ENCODE results near the gene SPSB2.

Gene SPSB2

DNA sequence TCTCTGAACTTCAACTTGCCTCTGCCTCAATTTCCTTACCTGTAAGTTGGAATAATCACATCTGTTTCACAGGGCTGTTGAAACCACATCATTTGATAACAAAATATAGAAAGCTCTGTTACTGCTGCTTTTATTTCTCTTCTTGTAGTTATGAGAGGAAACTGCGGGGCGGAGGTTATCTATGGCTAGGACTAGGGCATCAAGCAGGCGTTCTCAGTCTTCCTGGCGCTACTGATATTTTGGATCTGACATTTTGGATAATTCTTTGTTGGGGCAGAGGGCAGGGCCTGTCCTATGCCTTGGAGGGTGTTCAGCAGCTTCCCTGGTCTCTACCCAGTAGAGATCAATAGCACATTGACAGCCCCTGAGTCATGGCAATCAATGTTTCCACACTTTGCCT lies 41.0 kb downstream of the SPSB2 start:
- DNase-seq (ENCODE audit: low read depth): no peak

GRCh38 chr12:6831450-6831995 lies 41.6 kb downstream of the SPSB2 start:
- no peak for DNase-seq (ENCODE audit: low read depth)

DNA sequence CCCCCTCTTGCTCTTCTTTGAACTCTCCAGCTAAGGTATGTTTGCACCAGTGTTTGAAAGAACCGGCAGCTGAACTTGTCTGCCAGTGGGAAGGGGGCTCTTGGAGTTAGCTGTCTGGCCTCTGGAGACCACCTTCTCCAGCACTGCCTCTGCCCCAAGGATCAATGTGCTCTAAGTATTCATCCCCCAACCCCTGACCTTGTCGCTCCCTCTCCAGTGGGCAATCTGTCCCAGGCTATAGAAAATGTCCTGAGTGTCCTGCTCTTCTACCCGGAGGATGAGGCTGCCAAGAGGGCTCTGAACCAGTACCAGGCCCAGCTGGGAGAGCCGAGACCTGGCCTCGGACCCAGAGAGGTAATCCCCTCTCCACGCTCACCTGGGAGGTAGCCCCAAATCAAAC lies 42.1 kb downstream of the SPSB2 start:
- DNase-seq (ENCODE audit: low read depth): no peak

GRCh38 chr12:6830286-6830890 lies 42.7 kb downstream of the SPSB2 start:
- no peak for DNase-seq (ENCODE audit: low read depth)

GRCh38 chr12:6829536-6830220 lies 43.4 kb downstream of the SPSB2 start:
- DNase-seq (ENCODE audit: low read depth): no peak

- DNase-seq (ENCODE audit: low read depth): no peak
Measured at GRCh38 chr12:6828781-6829535, 44.1 kb downstream of the SPSB2 start.

DNA sequence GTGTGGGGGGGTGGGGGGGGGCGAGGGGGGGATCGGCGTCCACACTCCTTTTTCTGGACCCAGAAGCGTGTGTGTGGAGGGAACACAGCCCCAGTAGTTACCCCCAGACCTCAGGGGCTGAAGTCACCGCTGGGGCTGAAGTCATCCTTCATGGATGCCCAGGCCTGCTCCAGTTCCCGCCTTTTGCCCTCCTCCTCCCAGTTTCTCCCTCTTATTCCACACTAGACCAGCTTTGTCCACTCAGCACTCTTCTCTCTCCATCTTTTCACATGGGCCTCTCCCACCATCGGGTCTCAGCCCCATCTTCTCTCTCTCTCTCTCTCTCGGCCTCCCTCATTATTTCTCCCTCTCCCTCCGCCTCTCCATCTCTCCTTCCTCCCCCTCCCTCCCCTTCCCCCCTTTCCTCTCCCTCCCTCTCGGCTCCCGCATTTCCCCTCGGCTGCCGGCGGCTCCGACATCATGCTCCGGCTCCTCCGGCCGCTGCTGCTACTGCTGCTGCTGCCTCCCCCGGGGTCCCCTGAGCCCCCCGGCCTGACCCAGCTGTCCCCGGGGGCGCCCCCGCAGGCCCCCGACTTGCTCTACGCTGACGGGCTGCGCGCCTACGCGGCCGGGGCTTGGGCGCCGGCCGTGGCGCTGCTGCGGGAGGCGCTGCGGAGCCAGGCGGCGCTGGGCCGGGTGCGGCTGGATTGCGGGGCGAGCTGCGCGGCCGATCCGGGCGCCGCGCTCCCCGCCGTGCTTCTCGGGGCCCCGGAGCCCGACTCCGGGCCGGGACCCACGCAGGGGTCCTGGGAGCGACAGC lies 44.9 kb downstream of the SPSB2 start, which contains the start of gene P3H3:
P3H3 (plus strand) TSS at position 426 of the 799 bp plus-strand sequence; CDS start at position 460, 34 bp downstream.
- no peak for DNase-seq (ENCODE audit: low read depth)

DNA sequence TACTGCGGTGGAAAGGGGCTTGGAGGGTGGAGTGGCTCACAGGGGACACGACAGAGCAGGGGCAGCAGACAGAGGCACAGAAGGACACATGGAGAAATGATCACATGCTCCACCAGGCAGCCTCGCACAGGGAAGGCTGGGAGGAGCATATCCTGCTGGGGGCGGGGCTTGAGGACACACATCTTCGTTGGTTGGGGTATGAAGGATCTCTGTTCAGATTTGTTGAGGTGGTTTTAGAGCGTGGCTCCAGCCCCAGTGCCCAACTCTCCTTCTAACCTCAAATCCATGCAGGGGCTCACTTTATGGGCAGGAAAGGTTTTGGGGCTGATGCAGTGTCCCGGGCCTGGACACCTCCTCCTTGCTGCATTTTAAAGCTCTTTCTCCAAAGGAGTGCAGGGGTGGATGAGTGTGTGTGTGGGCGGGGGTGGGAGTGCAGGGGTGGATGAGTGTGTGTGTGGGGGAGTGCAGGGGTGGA lies 45.6 kb downstream of the SPSB2 start:
- DNase-seq (ENCODE audit: low read depth): no peak

- DNase-seq (ENCODE audit: low read depth): no peak
Measured at GRCh38 chr12:6826734-6827436, 46.2 kb downstream of the SPSB2 start.

DNA sequence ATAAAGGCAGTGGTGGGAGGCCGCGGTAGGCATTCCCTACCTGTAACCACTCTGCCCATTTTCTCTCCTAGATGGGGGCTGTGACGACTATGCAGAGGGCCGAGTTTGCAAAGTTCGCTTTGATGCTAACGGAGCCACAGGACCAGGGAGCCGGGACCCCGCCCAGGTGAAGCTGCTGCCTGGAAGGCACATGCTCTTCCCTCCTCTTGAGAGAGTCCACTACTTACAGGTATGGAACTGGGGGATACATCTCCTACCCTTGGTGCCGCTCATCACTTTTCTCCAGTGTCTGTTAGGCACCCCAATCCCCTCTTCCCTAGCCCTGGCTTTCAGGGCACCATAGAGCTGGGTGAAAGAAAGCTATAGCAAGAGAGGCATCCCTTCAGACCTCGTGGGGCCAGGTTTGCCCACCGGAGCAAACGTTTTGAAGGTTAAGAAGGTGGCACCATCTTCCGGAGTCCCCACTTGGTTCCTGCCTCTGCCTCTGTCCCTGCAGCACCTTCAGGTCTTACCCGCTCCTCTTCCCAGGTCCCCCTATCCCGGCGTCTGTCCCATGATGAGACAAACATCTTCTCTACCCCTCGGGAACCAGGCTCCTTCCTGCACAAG lies 46.9 kb downstream of the SPSB2 start:
- DNase-seq (ENCODE audit: low read depth): no peak

GRCh38 chr12:6825398-6826124 lies 47.5 kb downstream of the SPSB2 start:
- peak; percentile 55 for DNase-seq (ENCODE audit: low read depth)

DNA sequence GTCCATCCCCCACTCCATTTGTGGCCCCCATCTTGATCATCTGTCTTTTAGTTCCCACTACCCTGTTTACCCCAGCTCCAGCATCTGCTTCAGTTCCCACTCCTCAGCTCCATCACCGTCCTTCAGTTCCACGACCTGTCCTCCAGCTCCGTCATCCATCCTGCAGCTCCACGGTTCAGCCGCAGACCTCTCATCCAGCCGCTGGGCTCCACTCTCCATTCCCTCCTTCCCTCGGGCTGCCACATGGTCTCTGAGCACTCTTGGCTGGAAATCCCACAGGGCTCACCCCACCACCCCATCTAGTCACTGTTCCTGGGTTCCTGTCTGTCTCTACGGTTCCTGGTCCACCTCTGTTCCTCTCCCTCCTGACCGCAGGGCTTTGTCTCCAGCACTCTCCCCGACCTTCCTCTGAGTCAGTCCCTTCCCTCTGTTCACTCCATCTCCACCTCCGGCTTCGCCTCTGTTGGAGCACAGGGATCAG lies 48.2 kb downstream of the SPSB2 start:
- no peak for DNase-seq (ENCODE audit: low read depth)

DNA sequence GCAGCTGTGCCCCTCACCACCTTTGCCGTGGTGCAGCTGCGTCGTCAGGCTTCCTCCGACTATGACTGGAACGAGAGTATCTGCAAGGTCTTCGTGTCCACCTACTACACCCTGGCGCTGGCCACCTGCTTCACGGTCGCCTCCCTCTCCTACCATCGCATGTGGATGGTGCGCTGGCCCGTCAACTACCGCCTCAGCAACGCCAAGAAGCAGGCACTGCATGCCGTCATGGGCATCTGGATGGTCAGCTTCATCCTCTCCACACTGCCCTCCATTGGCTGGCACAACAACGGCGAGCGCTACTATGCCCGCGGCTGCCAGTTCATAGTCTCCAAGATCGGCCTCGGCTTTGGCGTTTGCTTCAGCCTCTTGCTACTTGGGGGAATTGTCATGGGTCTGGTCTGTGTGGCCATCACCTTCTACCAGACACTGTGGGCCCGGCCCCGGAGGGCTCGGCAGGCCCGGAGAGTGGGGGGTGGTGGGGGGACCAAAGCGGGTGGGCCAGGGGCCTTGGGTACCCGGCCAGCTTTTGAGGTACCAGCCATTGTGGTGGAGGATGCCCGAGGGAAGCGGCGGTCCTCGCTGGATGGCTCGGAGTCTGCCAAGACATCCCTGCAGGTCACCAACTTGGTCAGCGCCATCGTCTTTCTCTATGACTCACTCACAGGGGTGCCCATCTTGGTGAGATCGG lies 48.9 kb downstream of the SPSB2 start:
- DNase-seq (ENCODE audit: low read depth): no peak

DNA sequence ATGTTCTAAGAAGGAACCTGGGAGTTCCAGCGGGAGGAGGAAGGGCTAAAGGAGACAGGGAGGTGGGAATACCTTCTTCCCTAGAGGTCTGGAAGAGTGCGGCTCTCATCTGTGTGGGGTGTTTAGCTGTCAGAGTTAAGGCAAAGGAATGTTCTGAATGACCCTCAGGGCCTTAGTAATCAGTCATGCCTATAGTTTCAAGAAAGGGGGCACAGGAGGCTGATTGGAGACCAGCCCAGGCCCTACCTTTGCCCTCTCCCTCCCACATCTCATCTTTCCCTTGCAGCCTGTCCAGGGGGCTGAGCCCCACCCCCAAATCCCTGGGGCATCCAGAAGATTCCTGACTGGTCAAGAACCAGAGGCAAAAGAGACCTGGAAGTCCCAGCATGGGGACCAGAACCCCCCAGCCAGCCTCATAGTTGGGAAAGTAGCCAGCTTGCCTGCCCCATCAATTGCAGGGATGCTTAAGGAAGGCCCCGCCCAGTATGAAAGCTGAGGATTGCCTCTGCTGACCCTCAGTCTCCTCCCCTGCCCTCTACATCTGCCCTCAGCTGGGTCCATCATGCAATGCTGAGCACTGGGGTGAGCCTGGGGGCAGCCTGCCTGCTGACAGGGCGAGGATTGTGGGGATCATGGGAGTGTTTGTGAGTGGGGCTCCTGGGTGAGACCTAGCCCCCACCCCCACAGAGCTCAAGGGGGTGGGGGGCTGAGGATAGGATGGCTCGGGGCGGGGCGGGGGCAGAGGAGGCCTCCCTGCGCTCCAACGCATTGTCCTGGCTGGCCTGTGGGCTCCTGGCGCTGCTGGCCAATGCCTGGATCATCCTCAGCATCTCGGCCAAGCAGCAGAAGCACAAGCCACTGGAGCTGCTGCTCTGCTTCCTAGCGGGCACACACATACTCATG lies 49.7 kb downstream of the SPSB2 start:
- no peak for DNase-seq (ENCODE audit: low read depth)

- no peak for DNase-seq (ENCODE audit: low read depth)
Measured at GRCh38 chr12:6822426-6823135, 50.5 kb downstream of the SPSB2 start.

DNA sequence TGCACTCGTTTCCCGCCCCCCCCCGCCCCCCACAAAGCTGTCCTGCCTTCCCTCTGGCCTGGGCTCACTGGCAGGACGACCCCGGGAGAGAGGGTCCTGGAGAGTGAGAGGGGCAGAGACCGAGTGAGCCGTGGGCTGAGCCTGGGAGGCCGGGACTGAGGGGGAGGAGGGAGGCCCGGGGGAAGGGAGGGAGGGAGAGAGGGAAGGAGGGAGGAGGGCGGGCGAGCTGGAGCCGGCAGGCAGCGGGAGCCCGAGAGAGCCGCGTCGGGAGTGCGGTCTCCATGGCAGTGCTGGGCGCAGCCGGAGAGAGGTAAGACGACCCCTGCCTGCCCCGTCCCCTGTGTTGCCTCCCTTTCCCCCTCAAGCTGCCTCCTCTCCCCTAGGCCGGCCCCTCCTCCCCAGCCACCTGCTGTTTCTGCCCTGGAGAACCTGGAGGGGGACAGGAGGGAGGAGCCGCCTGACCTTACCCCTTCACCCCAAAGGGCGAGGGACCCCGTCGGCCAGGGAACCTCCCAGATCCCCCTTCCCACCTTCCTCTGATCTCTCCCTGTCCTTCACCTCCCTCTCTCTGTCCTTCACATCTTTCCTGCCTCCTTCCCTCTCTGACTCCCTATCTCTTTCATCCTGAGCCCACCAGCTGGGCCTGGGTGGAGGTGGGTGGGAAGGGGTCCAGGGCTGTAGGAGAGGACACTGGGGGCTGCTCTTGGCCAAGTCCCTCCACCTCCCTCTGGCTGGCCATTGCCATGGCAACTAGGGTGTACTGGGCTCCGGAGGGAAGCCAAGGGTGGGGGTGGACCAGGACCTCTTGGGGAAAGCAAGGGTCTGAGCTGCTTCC lies 51.3 kb downstream of the SPSB2 start, which contains the start of gene GPR162:
GPR162 (plus strand) TSS at position 231 of the 835 bp plus-strand sequence. CDS start 2,078 bp downstream, outside the sequence.
- no peak for DNase-seq (ENCODE audit: low read depth)
